ENCODE measurements around the gene COX5B. TPM values are rescaled to one million over a fixed set of nuclear protein-coding genes. Genes with fewer than 3 reads are reported as not detected.
"Not testable (repeated sequence)": the region's sequence is repeated elsewhere in the genome, so short reads cannot be mapped to it uniquely, and the experiment has no call there.

Gene COX5B
- polyA plus RNA-seq, 1 donor: 169 TPM

- DNase-seq (ENCODE audit: low read depth): no peak
Observed at GRCh38 chr2:97654309-97654708, 8.4 kb downstream of the COX5B start.

- no peak for DNase-seq (ENCODE audit: low read depth)
Observed at GRCh38 chr2:97654791-97655190, 8.9 kb downstream of the COX5B start.

GRCh38 chr2:97656129-97656755 is 10.4 kb downstream of the COX5B start:
- no peak for DNase-seq (ENCODE audit: low read depth)

GRCh38 chr2:97656905-97657587 is 11.2 kb downstream of the COX5B start:
- no peak for DNase-seq (ENCODE audit: low read depth)

GRCh38 chr2:97657986-97658690 is 12.3 kb downstream of the COX5B start:
- DNase-seq (ENCODE audit: low read depth): no peak

GRCh38 chr2:97658691-97659157 is 12.9 kb downstream of the COX5B start:
- DNase-seq (ENCODE audit: low read depth): no peak

GRCh38 chr2:97659256-97660043 is 13.6 kb downstream of the COX5B start:
- no peak for DNase-seq (ENCODE audit: low read depth)

GRCh38 chr2:97660044-97660774 is 14.3 kb downstream of the COX5B start:
- DNase-seq (ENCODE audit: low read depth): no peak

GRCh38 chr2:97660775-97661389 is 15.0 kb downstream of the COX5B start:
- DNase-seq (ENCODE audit: low read depth): no peak

- DNase-seq (ENCODE audit: low read depth): no peak
Observed at GRCh38 chr2:97661927-97662326, 16.1 kb downstream of the COX5B start.

GRCh38 chr2:97662386-97662894 is 16.6 kb downstream of the COX5B start:
- DNase-seq (ENCODE audit: low read depth): no peak

GRCh38 chr2:97662895-97663625 is 17.2 kb downstream of the COX5B start:
- DNase-seq (ENCODE audit: low read depth): no peak

- no peak for DNase-seq (ENCODE audit: low read depth)
Observed at GRCh38 chr2:97663626-97663961, 17.7 kb downstream of the COX5B start.

- peak; percentile 94 for DNase-seq (ENCODE audit: low read depth)
Observed at GRCh38 chr2:97663962-97664635, 18.2 kb downstream of the COX5B start, which contains the start of gene ACTR1B. Gene ACTR1B, minus strand, starts transcription at chr2:97664044. Its CDS starts 154 bp downstream, at chr2:97663890.

- no peak for DNase-seq (ENCODE audit: low read depth)
Observed at GRCh38 chr2:97664636-97664970, 18.7 kb downstream of the COX5B start.

- no peak for DNase-seq (ENCODE audit: low read depth)
Observed at GRCh38 chr2:97669448-97669847, 23.6 kb downstream of the COX5B start, which contains the start of gene C2orf92. Gene C2orf92, plus strand, starts transcription at chr2:97669713. Its CDS starts 76 bp downstream, at chr2:97669789.

GRCh38 chr2:97670471-97670870 is 24.6 kb downstream of the COX5B start:
- DNase-seq (ENCODE audit: low read depth): no peak

GRCh38 chr2:97671526-97671925 is 25.7 kb downstream of the COX5B start:
- no peak for DNase-seq (ENCODE audit: low read depth)

GRCh38 chr2:97672606-97673140 is 26.8 kb downstream of the COX5B start:
- DNase-seq (ENCODE audit: low read depth): not testable (repeated sequence)
